SK-N-SH treated with all-trans-retinoic acid at 6 μM for 48 hours (cell line): ENCODE results near the gene IL17RA.

Experiments used
- ARNTL ChIP-seq: fragments of 450-650 bp; formaldehyde crosslinking; IDR thresholded peaks from 2 replicates; pipeline ENCODE4 v1.5.0; 2020; ENCODE audit warnings: low read depth, mild to moderate bottlenecking, moderate library complexity, borderline replicate concordance
- BACH2 ChIP-seq: fragments of 250-450 bp; sonication (Bioruptor Pico); IDR thresholded peaks from 2 replicates; pipeline ENCODE4 v1.9.0; 2021; ENCODE audit warnings: mild to moderate bottlenecking, borderline replicate concordance
- ESRRG ChIP-seq: fragments of 250-450 bp; sonication (Bioruptor Pico); IDR thresholded peaks from 2 replicates; pipeline ENCODE4 v1.6.1; 2021; ENCODE audit warnings: mild to moderate bottlenecking
- PPARA ChIP-seq: fragments of 250-450 bp; sonication (Bioruptor Pico); IDR thresholded peaks from 2 replicates; pipeline ENCODE4 v1.5.0; 2020; ENCODE audit warnings: mild to moderate bottlenecking, borderline replicate concordance
- RARB ChIP-seq: fragments of 250-450 bp; sonication (Bioruptor Pico); IDR thresholded peaks from 2 replicates; pipeline ENCODE4 v1.8.0; 2021; ENCODE audit warnings: mild to moderate bottlenecking, moderate library complexity
- TCF4 ChIP-seq: fragments of 250-450 bp; sonication (Bioruptor Pico); IDR thresholded peaks from 2 replicates; pipeline ENCODE4 v1.8.0; 2021; ENCODE audit warnings: mild to moderate bottlenecking, moderate library complexity, borderline replicate concordance
- ZFP3 ChIP-seq: fragments of 250-450 bp; sonication (Bioruptor Pico); IDR thresholded peaks from 2 replicates; pipeline ENCODE4 v1.5.0; 2020; ENCODE audit warnings: mild to moderate bottlenecking, moderate library complexity
- ZFP30 ChIP-seq: fragments of 450-650 bp; formaldehyde crosslinking; IDR thresholded peaks from 2 replicates; pipeline ENCODE4 v1.5.0; 2022; ENCODE audit warnings: mild to moderate bottlenecking, moderate library complexity

DNA sequence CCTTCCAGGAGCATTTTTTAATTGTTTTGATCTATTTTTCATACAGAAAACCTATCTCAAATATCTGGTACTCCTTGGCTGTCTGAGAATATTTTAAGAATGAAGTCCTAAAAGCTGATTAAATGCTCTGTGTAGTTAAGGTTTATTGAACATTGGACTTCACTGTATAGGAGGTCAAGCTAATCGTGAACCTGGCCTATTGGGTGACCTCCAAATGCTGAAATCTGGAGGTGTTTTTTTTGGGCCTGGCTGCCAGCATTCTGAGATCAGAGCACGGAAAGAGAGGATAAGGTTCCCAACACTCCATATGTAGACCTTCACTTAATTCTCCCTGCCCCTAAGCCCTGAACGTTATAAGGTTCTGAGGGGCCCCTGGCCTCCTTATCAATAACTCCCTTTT, 8.3 kb downstream of the IL17RA start:
- TF ChIP-seq RARB (CRISPR knock-in tag), result no peak
- TF ChIP-seq ARNTL (CRISPR knock-in tag), result no peak
- TF ChIP-seq BACH2 (CRISPR knock-in tag), result no peak
- no peak for TF ChIP-seq PPARA
- no peak for TF ChIP-seq ZFP30 (CRISPR knock-in tag)
- TF ChIP-seq ZFP3 (CRISPR knock-in tag), result no peak
- no peak for TF ChIP-seq ESRRG (CRISPR knock-in tag)
- no peak for TF ChIP-seq TCF4 (CRISPR knock-in tag)
